ENCODE data around the gene CD101.

- no peak for TF ChIP-seq POLR2AphosphoS5 (IDR thresholded peaks at IDR 0.05)
- TF ChIP-seq, protein P1, sequence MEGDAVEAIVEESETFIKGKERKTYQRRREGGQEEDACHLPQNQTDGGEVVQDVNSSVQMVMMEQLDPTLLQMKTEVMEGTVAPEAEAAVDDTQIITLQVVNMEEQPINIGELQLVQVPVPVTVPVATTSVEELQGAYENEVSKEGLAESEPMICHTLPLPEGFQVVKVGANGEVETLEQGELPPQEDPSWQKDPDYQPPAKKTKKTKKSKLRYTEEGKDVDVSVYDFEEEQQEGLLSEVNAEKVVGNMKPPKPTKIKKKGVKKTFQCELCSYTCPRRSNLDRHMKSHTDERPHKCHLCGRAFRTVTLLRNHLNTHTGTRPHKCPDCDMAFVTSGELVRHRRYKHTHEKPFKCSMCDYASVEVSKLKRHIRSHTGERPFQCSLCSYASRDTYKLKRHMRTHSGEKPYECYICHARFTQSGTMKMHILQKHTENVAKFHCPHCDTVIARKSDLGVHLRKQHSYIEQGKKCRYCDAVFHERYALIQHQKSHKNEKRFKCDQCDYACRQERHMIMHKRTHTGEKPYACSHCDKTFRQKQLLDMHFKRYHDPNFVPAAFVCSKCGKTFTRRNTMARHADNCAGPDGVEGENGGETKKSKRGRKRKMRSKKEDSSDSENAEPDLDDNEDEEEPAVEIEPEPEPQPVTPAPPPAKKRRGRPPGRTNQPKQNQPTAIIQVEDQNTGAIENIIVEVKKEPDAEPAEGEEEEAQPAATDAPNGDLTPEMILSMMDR (IDR thresholded peaks at IDR 0.05): no peak
Observed at GRCh38 chr1:117047271-117047670, 45.7 kb downstream of the CD101 start.
